HG03571 (cell line): ENCODE data around the gene DEFB124.
A peak's percentile ranks its signal among the peaks of the same experiment; 100 is the strongest.
"Not testable (repeated sequence)": the region's sequence is repeated elsewhere in the genome, so short reads cannot be mapped to it uniquely, and the experiment has no call there.

ENCODE experiments used
- ATAC-seq: cut with Tn5 transposase; IDR thresholded peaks from one replicate; pipeline ENCODE4 v1.9.1; 2021; ENCODE audit not compliant: unreplicated experiment

The DEFB124 gene

DNA sequence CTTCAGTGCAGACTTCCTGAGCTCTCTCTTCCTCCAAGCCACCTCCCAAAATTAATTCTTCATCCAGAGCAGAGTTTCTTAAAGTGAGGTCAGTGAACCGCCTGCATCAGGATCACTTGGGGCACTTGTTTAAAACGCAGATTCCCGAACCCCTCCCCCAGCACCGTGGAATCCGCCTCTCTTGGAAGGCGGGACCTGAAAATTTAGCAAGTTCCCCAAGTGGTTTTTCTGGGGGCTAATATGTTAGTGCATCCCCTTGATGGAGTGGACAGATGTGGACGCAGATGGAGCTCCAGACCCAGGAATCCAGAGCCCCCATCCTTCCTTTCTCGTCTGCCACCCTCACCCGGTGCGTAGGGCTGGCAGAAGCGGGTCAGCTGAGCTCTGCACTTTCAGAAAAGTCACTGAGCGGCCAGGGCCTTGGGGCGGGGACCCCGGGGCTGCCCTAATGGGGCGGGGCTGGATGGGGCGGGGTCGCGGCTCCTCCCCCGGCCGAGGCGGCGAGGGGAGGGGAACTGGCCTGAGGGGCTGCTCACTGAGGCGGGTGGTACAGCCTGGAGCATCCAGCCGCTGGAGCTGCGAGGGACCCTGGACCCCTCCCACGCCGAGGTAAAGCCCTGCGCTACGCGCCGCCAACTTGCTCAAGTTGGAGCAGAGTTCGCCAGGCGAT, at the start of gene DEFB124, which contains the start of gene REM1:
Gene DEFB124 (minus strand): TSS at position 370 of the 670 bp plus-strand sequence. CDS start 2,114 bp downstream, outside the sequence.
Gene REM1 (plus strand): TSS at position 531 of the 670 bp plus-strand sequence. CDS start 1,158 bp downstream, outside the sequence.
- no peak for ATAC-seq

GRCh38 chr20:31523361-31524283, 48.7 kb upstream of the DEFB124 start:
- no peak for ATAC-seq

- ATAC-seq: no peak
Observed at GRCh38 chr20:31522731-31523130, 47.8 kb upstream of the DEFB124 start.

- not testable (repeated sequence) for ATAC-seq
Observed at GRCh38 chr20:31521267-31521666, 46.3 kb upstream of the DEFB124 start.

DNA sequence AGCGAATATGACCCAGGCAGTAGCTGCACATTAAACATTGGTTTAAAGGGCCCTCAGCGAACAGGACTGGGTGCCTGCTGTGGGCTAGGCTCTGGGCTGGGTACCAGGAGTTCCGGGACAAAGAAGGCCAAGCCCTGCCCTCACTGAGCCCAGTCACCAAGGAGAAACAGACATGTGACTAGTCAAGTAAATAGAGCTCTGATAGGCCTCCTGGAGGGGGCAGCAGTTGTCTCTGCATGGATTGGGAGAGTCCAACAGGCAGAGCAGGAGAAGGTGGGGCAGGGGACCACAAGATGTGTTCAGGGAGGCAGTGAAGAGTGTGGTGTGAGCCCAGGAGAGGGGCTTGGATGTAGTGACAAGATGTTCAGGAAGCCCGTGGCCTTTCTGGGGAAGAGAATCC, 42.4 kb upstream of the DEFB124 start:
- no peak for ATAC-seq

- ATAC-seq: no peak
Observed at GRCh38 chr20:31516651-31517050, 41.7 kb upstream of the DEFB124 start.

- no peak for ATAC-seq
Observed at GRCh38 chr20:31516166-31516565, 41.2 kb upstream of the DEFB124 start.

DNA sequence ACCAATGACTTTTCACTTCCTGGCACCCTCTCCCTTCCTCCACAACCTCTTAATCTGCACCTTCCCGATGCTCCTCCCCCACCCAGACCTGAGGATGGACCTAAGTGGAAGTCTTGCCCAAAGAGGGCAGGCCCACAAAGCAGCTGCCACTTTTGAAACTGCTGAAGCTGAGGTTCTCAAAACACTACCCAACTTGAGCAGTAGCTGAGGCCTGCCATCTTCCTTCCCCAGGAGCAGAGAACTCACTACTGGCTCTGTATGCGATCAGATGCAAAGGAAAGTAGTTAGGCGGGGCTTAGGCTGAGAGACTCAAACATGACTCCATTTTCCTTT, 40.8 kb upstream of the DEFB124 start:
- no peak for ATAC-seq

DNA sequence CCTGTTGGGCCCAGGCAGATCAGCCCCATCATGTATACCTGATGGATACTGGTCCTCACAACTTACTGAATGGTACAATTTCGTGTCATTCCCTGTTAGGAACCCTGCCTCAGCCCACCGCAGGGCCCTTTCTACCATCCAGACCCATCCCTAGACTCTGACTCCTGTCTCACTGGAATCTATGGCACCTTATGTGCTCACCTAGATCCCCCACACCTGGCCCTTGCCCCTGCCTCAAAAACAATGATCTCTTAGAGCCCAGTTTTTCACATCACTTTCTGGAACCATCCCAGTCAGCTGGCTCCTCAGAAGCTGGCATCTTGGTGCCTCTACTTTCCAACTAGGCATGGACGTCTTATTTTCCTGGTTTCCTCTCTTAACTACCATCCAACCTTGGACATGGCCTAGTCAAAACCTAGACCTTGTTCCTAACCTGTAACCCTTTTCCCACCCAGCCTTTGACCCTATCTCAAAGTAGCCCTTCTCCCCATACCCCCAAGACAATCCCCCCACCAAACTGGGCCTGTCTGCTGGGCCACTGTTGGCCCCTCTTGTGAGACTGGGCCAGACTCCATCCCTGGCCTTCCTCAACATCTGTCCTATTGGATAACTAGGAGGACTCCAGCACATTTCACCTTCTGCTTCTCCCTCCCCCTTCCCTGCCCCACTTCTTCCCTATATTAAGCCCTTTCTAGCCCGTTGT, 40.3 kb upstream of the DEFB124 start:
- no peak for ATAC-seq

GRCh38 chr20:31514154-31515071, 39.5 kb upstream of the DEFB124 start, which contains the start of gene HM13:
Gene HM13, plus strand, starts transcription at chr20:31514442. Its CDS starts 110 bp downstream, at chr20:31514552.
- peak; percentile 77 for ATAC-seq

DNA sequence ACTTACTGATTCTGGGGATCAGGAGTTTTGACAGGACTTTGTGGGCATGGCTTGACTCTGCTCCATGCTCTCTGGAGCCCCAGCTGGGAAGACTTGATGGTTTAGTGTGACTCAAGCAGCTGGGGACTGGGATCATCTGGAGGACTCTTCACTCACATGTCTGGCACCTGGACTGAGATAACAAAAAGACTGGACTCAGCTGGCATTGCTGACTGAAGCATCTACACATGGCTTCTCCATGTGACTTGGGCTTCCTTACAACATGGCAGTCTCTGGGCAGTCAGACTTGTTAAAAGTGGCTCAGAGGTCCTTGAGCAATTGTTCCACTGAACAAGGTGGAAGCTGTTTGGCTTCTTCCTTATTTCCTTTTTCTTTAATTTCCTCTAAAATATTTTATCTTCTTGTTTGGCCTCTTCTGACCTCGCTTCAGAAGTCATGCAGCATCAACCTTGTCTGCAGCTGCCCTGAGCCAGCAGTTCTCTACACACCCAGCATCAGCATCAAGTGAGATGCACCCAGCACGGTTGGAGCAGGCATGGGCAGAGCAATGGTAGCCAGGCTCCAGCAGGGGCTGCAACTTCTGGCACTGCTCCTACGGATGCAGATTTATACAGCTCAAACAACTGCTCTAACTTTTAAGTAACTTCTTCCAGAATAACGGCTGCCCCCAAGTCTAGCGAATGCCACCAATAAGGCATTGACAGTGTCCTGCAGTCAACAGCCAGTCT, 33.8 kb upstream of the DEFB124 start:
- ATAC-seq: no peak

- ATAC-seq: no peak
Observed at GRCh38 chr20:31505903-31506302, 31.0 kb upstream of the DEFB124 start.

DNA sequence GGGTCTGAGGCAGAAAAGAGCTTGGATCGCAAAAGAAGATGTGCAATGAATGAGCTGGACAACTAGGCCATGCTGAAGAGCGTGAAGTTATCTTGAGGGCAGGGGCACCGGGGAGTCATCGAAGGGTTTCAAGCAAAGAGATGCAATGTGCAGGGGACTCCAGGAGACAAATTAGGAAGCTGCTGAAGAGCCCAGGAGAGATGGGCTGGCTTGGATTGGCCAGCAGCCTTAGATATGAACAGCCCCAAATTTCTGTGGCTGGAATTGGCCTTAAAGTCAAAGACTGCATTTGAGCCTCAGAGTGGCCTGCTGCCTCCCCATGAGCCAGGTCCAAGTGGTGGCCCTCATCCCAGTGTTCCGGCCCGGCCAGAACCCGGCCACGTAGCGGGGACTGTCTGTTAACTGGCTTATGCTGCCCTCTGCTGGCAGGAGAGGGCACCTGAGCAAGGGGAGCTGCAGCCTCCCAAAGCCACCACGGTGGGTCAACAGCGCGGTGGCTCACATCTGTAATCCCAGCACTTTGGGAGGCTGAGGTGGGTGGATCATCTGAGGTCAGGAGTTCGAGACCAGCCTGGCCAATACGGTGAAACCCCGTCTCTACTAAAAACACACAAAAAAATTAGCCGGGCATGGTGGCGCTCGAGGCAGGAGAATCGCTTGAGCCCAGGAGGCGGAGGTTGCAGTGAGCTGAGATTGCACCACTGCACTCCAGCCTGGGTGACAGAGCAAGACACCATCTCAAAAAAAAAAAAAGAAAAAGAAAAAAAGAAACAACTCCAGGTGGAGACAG, 28.2 kb upstream of the DEFB124 start:
- ATAC-seq: peak; percentile 93

GRCh38 chr20:31500527-31500926, 25.6 kb upstream of the DEFB124 start:
- no peak for ATAC-seq

GRCh38 chr20:31497838-31498540, 23.1 kb upstream of the DEFB124 start:
- no peak for ATAC-seq

DNA sequence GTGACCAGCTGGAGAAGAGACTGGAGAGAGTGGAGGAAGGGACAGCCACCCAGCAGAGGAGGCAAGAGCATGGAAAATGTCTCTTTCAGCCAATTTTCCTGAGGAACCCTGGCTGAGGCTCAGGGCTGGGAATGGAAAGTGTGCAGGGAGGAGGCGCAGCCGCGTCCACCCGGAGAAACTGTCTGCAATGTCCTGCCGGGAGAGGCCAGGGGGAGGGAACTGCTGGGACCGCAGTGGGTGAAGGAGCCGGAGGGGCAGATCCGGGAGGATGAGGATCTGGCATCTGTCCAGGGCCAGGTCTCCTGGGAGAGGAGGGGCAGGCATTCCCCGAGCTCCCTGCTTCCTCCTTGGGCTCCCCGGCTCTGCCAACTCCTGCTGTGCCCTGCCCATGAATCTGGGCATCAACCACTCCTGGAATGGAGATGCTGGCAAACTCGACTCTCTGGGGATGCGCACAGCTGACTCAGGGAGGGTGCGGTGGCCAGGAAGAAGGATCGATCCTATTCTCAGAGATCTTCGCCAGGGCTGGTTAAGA, 21.9 kb upstream of the DEFB124 start:
- ATAC-seq: no peak

- no peak for ATAC-seq
Observed at GRCh38 chr20:31494131-31494530, 19.2 kb upstream of the DEFB124 start.

DNA sequence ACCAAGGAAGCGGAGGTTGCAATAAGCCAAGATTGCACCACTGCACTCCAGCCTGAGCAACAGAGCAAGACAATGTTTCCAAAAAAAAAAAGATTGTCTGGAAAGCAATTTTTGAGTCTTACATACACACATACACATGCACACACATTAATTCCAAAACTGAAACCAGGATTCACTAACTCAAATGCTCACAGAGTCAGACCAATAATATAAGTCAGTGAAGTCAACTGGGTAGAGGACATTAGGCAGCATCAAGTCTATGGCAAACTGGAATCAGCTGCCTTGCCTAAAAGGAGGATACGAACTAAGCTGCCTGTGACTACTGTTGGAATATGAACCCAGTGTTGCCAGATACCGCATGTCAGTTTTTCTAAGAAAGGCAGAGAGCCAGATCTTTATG, 15.8 kb upstream of the DEFB124 start:
- no peak for ATAC-seq
